ENCODE data around the gene DOCK9.
A peak's percentile ranks its signal among the peaks of the same experiment; 100 is the strongest.

Gene DOCK9

DNA sequence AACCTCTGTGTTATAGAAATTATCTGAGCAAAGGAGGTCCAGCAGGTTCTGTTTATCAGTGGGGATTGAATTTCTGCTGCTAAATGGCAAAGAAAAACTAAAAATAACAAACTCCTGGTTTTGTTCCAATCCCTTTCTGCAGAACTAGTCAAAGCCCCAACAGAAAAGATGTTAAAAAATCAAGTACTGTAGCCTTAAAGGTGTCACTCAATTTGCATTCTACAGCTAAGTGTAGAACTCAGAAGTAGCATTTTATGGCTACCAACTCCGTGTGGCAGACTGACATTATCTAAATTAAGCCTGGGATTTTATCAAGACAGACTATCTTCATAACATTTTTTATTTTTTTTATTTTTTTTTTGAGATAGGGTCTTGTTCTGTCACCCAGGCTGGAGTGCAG, 133.8 kb downstream of the DOCK9 start:
- DNase-seq, result no peak

- DNase-seq, result no peak
Measured at GRCh38 chr13:98843482-98843877, 134.4 kb downstream of the DOCK9 start.

GRCh38 chr13:98842858-98843481, 134.9 kb downstream of the DOCK9 start:
- peak; percentile 72 for DNase-seq

- no peak for DNase-seq
Measured at GRCh38 chr13:98842070-98842469, 135.8 kb downstream of the DOCK9 start.

- DNase-seq, result peak; percentile 55
Measured at GRCh38 chr13:98839856-98840769, 137.8 kb downstream of the DOCK9 start.

GRCh38 chr13:98838776-98839175, 139.1 kb downstream of the DOCK9 start:
- DNase-seq, result no peak

GRCh38 chr13:98837896-98838295, 140.0 kb downstream of the DOCK9 start:
- no peak for DNase-seq

DNA sequence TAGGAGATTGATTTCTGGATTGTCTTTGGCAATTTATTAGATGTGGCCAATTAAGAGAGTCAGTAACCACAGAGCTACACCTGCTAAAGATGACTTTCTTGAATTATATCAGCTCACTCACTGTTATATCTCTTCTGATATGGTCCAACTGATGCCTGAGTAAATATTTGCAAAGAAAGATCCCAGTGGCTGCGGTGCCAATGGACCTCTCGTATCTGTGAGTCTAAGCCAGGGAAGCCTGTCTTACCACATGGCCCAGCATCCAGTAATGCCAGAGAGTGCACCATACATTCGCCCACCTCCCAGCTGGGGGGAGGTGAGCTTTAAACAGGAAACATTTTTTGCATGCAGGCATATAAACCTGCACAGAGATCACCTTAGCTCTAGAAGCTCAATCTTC, 142.7 kb downstream of the DOCK9 start:
- no peak for DNase-seq

- no peak for DNase-seq
Measured at GRCh38 chr13:98834254-98834960, 143.5 kb downstream of the DOCK9 start.

GRCh38 chr13:98831236-98831635, 146.6 kb downstream of the DOCK9 start:
- DNase-seq, result no peak

DNA sequence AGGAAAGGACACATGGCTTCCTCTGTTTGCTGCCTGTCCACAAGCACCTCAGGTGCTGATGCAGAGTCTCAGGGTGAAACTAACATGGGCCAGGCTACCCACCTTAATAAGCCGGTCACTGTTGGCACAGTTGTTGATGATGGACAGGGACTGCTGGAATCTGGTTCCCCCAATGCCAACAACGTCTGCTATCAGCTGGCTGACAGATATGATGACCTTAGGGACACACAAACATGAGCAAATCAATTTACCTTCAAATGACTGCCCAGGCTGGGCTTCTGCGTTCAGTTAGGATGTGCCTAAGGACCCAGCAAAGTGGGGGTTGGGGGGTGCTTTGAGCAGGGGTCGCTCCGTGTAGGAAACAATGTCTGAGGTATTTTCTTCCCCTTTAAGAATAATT, 148.3 kb downstream of the DOCK9 start:
- DNase-seq, result no peak

DNA sequence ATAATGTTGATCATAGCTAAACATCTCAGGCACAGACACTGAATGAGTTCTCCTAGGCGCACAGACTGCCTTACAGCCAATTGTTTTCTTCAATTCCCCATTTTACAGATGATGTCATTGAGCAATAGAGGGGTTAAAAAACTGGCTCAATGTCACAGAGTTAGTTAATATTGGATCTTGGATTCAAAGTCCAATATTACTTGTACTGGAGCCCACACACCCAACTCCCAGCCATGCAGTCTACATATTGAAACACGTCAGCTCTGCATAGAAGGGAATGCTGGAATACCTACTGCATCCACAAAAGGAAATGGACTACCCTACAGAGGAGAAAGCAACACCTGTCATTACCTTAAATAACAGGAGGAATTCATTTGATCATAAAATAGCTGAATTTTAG, 149.2 kb downstream of the DOCK9 start:
- no peak for DNase-seq

GRCh38 chr13:98827449-98827848, 150.4 kb downstream of the DOCK9 start:
- no peak for DNase-seq

- no peak for DNase-seq
Measured at GRCh38 chr13:98826146-98826545, 151.7 kb downstream of the DOCK9 start.

- no peak for DNase-seq
Measured at GRCh38 chr13:98825659-98826058, 152.2 kb downstream of the DOCK9 start.

DNA sequence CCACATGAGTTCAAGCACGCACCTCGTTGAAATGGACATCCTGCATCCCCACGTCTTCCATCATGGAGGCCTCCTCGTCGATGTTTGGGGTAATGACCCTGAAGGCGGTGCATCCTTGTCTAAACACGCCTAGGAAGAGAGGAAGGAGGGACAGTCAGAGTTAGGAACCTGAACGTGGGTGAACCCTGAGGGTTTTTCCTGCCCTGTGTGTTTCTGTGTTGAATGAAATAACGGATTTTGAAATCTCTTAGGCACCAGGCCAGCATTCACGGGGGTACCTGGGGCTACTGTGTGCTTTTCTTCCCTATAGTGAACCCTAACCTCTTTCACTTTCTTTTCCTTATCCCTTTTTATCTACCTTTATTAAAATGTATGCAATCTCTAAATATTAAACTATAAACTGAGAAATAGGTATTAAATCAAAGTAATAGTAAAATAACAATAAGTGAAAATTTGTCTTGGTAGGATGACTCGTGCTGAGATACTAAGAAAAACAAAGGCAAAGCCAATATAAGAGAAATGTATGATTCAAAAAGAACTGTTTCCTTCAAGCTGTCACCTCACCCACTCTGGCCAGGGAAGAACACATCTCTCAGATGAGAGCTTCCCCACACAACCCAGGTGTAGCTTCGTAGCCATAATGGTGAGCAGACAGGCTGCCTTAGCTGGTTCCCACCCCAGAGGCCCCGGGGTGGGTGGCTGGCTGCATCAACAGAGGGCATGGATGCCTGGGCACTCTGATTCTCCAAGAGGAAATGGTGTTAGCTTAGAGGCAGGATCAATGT, 153.3 kb downstream of the DOCK9 start:
- DNase-seq, result no peak

DNA sequence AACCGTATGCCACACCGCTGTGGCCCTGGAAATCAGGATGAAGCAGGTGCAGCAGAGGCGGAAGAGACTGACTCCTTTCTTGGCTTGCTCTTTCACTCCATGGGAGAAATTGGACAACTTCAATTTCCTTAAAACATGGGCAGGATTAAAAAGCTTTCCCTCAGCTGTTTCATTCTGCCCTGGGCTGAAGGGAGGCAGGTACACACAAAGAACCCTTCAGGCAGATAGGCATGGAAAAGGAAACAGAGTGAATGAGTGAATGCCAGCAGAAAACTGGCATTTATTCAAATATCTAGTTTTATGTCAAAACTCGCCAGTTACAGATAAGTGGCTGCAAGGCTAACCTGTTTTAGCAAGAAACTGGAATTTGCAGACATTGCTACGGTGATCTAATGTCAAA, 154.4 kb downstream of the DOCK9 start:
- no peak for DNase-seq

DNA sequence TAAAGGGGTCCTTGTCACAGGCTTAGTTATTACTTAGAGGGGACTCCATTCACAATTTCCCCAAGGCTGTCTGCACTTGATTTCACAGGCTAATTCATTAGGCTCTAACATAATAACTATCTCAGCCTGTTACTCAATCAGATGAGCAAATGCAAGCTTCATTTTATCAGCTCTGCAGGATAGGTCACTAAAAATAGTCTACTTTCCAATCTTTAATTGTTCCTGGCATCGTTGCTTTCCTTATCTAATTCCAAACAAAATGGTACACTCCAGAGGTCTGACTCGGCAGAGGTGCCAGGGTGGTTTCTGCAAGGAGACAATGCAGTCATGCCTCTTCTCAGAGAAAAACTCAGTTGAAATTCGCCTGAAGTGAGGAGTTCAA, 155.6 kb downstream of the DOCK9 start:
- peak; percentile 31 for DNase-seq

- no peak for DNase-seq
Measured at GRCh38 chr13:98821372-98822224, 156.3 kb downstream of the DOCK9 start.

- DNase-seq, result no peak
Measured at GRCh38 chr13:98820744-98821371, 157.0 kb downstream of the DOCK9 start.

DNA sequence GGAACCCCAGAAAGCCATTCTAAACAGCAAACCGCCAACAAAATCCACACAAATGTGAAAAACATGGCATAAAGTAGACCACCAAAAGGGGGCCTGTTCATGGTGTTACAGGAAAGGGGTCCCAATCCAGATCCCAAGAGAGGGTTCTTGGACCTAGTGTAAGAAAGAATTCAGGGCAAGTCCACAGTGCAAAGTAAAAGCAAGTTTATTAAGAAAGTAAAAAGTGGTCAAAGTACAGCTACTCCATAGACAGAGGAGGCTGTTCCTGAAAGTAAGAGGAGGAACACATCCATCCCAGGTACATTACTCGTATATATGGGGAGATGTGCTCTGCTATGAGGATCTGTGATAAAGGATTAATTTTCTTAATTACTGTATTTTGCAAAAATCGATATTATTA, 157.6 kb downstream of the DOCK9 start:
- DNase-seq, result no peak
